GM19463 (cell line): ENCODE results near the gene SMS.

Source experiments
- ATAC-seq: cut with Tn5 transposase; IDR thresholded peaks from one replicate; pipeline ENCODE4 v1.9.1; 2021; ENCODE audit warnings: mild to moderate bottlenecking, moderate library complexity; ENCODE audit not compliant: unreplicated experiment

The SMS gene

DNA sequence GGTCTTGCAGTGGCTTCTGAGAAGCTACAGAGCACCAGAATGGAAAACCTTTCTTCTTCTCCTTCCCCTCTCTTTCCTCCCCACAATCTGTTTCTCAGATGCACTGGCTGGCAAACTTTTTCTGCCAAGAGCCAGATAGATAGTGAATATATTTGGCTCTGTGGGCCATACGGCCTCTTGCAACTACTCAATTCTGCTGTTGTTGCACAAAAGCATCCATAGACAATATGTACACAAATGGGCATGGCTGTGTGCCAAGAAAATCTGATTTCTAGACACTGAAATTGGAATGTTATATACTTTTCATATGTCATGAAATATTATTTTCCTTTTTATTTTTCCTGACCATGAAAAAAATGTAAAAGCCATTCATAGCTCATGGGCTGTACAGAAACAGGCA lies 94.7 kb downstream of the SMS start:
- no peak for ATAC-seq

GRCh38 chrX:22037225-22037624 lies 96.7 kb downstream of the SMS start:
- no peak for ATAC-seq

GRCh38 chrX:22037911-22038537 lies 97.5 kb downstream of the SMS start:
- ATAC-seq = no peak

DNA sequence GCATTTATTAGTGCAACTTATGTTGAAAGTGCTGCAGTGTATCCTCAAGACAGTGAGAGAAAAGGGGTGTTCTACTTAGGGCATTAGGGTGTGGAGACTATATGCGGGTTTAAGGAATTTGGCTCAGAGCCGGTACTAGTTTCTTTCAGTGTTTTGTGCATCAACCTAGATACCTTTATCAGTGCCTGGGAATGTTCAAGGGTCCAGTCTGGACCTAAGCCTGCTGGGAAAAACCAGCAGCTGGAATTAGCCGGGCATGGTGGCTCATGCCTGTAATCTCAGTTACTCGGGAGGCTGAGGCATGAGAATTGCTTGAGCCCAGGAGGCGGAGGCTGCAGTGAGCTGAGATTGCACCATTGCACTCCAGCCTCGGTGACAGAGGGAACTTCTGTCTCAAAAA lies 99.0 kb downstream of the SMS start:
- no peak for ATAC-seq

- no peak for ATAC-seq
Measured at GRCh38 chrX:22040184-22040583, 99.7 kb downstream of the SMS start.

DNA sequence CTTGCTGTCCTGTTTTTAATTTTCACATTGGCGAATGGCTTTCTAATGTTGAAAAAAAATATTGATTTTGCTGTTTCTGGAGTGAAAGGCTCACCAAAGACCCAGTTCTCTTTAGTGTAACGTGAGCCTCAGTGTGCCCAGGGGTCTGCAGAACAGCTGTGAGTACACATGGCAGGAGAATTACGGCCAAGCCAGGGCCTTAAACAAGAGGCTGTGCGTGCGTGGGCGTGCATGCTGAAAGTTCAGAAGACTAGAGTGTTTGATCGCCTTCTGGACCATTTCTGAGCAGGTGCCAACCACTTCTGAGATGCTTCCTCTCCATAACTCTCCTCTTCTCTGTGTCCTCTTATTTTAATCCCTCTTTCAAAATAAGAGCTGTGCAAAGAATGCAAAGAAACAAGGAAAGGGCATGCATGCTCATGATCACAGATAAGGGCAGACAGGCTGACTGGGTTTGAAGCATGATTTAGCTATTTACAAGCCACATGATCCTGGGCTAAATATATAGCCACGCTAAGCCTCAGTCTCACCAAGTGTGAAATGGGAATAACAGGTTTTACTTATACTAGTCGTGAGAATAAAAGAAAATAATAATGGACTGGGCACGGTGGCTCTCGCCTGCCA lies 101.5 kb downstream of the SMS start:
- no peak for ATAC-seq

- ATAC-seq = no peak
Measured at GRCh38 chrX:22043872-22044271, 103.4 kb downstream of the SMS start.
